GM12878 (cell line): ENCODE data around the gene BCAT1. TPM values are rescaled to one million over a fixed set of nuclear protein-coding genes. Genes with fewer than 3 reads are reported as not detected.
A peak's percentile ranks its signal among the peaks of the same experiment; 100 is the strongest.

Source experiments
- BACH1 ChIP-seq: fragments of 450-650 bp; IDR thresholded peaks from 2 replicates; pipeline ENCODE4 v1.6.1; 2017; ENCODE audit warnings: mild to moderate bottlenecking, borderline replicate concordance
- CEBPB ChIP-seq, 2 experiments: fragments of 150-350 bp in 1 of 2; IDR thresholded peaks; 2 replicates each; pipeline ENCODE4 v1.6.1; 2012 to 2014; ENCODE audit warnings: low read depth in 2 of 2, low read length in 2 of 2, borderline replicate concordance in 1 of 2, inconsistent platforms in 1 of 2
- CHD1 ChIP-seq: IDR thresholded peaks from 2 replicates; pipeline ENCODE4 v1.6.1; 2012; ENCODE audit warnings: low read depth, low read length, improper control_type of control experiment
- EED ChIP-seq: sonication (generic); IDR thresholded peaks from 2 replicates; pipeline ENCODE4 v1.6.1; 2016; ENCODE audit warnings: antibody characterized with exemption, low read depth
- MTA2 ChIP-seq: fragments of 450-650 bp; IDR thresholded peaks from 2 replicates; pipeline ENCODE4 v1.6.1; 2016; ENCODE audit warnings: low read depth, mild to moderate bottlenecking, moderate library complexity
- MTA3 ChIP-seq: IDR thresholded peaks from 2 replicates; pipeline ENCODE4 v1.6.1; 2012; ENCODE audit warnings: low read length, inconsistent platforms, borderline replicate concordance
- NBN ChIP-seq: fragments of 450-650 bp; IDR thresholded peaks from 2 replicates; pipeline ENCODE4 v1.6.1; 2016
- NFIC ChIP-seq: IDR thresholded peaks from 2 replicates; pipeline ENCODE4 v1.6.1; 2012; ENCODE audit warnings: low read depth, mild to moderate bottlenecking, inconsistent platforms, low read length, moderate library complexity
- NR2F1 ChIP-seq: fragments of 450-650 bp; conservative IDR thresholded peaks from 2 replicates; pipeline ENCODE4 v1.6.1; 2017; ENCODE audit warnings: mild to moderate bottlenecking
- TCF12 ChIP-seq: IDR thresholded peaks from 2 replicates; pipeline ENCODE4 v1.6.1; 2011; ENCODE audit warnings: low read depth, mild to moderate bottlenecking, low read length
- ZNF622 ChIP-seq: fragments of 450-650 bp; IDR thresholded peaks from 2 replicates; pipeline ENCODE4 v1.6.1; 2017; ENCODE audit warnings: mild to moderate bottlenecking, inconsistent platforms
- ZSCAN29 ChIP-seq: fragments of 450-650 bp; IDR thresholded peaks from 2 replicates; pipeline ENCODE4 v1.6.1; 2017; ENCODE audit warnings: mild to moderate bottlenecking, moderate library complexity
- polyA plus RNA-seq, 11 experiments: library from polyadenylated mRNA; depleted of rRNA in 4 of 11; unstranded in 6 of 11; stranded (reverse) in 5 of 11; fragments of >200 nt; fragmentation: Nextera tagmentation in 4 of 11; fragmentation: Illumina TruSeq in 1 of 11; extraction: Ambion mirVana in 4 of 11; extraction: Trizol in 1 of 11; gene quantifications; 1 replicate in 1 of 11; 2 replicates in 10 of 11; pipeline versions ENCODE4 v1.2.1 to v1.2.3, GENCODE V29; 2011 to 2016; ENCODE audit warnings: inconsistent platforms in 2 of 11, missing spikeins in 2 of 11, low read depth in 1 of 11
- total RNA-seq, 4 experiments: library from RNA; depleted of rRNA in 3 of 4; stranded (reverse); fragments of >200 nt in 3 of 4; fragmentation: Illumina TruSeq in 1 of 4; extraction: Trizol in 1 of 4; gene quantifications; 2 replicates each; pipeline versions ENCODE4 v1.2.1 to v1.2.3, GENCODE V29; 2013 to 2021
- TF ChIP-seq, protein P1 (sequence below): IDR thresholded peaks from 2 replicates; pipeline ENCODE4 v1.6.1; 2012; ENCODE audit warnings: low read length, inconsistent platforms
- TF ChIP-seq, protein P2 (sequence below): fragments of 450-650 bp; IDR thresholded peaks from 2 replicates; pipeline ENCODE4 v1.6.1; 2018; ENCODE audit warnings: mild to moderate bottlenecking, low read depth, moderate library complexity; ENCODE audit not compliant: partially characterized antibody
- TF ChIP-seq, protein P3 (sequence below): fragments of 450-650 bp; formaldehyde crosslinking; IDR thresholded peaks from 2 replicates; pipeline ENCODE4 v1.4.0; 2020; ENCODE audit warnings: mild to moderate bottlenecking, moderate library complexity
- TF ChIP-seq, protein P4 (sequence below): IDR thresholded peaks from 2 replicates; pipeline ENCODE4 v1.6.1; 2011; ENCODE audit warnings: borderline replicate concordance, low read depth, mild to moderate bottlenecking, moderate library complexity, low read length; ENCODE audit not compliant: insufficient read depth, poor library complexity, severe bottlenecking
- TF ChIP-seq, protein P5 (sequence below): fragments of 450-650 bp; formaldehyde crosslinking; IDR thresholded peaks from 2 replicates; pipeline ENCODE4 v1.5.0; 2022; ENCODE audit warnings: mild to moderate bottlenecking, missing genetic modification characterization

Gene BCAT1
- total and polyA plus RNA-seq, 10 of the 15 experiments (the other 5 are each of a cell fraction or from before 2014, with no cell fraction given), result 26.2 to 187 (median 81.9) TPM

DNA sequence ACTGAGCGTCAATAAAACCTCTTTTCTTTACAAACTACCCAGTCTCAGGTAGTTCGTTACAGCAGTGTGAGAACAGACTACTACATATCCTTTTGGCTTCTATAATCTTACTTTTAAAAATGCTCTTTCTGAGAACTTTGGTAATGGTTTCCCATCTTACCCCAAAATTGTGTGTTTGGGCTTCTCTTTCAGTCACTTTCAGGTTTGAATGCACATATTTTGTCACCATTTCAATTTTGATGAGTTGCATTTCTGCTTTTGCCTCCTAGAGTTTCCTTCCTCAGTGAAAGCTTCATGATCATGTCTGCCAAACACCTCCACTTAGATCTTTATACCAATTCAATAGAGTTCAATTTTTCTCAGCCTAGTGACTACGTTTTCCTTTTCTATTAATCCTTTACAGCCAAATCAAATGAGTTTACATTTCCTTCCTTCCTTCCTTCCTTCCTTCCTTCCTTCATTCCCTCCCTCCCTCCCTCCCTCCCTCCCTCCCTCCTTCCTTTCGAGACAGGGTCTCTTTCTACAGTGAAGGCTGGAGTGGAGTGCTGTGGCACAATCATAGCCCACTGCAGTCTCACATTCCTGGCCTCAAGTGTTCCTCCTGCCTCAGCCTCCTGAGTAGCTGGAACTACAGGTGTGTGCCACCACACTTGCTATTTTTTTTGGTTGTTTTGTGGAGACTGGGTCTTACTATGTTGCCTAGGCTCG, 124.9 kb downstream of the BCAT1 start (continued):
- TF ChIP-seq, protein P1, sequence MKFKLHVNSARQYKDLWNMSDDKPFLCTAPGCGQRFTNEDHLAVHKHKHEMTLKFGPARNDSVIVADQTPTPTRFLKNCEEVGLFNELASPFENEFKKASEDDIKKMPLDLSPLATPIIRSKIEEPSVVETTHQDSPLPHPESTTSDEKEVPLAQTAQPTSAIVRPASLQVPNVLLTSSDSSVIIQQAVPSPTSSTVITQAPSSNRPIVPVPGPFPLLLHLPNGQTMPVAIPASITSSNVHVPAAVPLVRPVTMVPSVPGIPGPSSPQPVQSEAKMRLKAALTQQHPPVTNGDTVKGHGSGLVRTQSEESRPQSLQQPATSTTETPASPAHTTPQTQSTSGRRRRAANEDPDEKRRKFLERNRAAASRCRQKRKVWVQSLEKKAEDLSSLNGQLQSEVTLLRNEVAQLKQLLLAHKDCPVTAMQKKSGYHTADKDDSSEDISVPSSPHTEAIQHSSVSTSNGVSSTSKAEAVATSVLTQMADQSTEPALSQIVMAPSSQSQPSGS, result peak; percentile 63
- TF ChIP-seq NFIC, result peak; percentile 71
- TF ChIP-seq, protein P2, sequence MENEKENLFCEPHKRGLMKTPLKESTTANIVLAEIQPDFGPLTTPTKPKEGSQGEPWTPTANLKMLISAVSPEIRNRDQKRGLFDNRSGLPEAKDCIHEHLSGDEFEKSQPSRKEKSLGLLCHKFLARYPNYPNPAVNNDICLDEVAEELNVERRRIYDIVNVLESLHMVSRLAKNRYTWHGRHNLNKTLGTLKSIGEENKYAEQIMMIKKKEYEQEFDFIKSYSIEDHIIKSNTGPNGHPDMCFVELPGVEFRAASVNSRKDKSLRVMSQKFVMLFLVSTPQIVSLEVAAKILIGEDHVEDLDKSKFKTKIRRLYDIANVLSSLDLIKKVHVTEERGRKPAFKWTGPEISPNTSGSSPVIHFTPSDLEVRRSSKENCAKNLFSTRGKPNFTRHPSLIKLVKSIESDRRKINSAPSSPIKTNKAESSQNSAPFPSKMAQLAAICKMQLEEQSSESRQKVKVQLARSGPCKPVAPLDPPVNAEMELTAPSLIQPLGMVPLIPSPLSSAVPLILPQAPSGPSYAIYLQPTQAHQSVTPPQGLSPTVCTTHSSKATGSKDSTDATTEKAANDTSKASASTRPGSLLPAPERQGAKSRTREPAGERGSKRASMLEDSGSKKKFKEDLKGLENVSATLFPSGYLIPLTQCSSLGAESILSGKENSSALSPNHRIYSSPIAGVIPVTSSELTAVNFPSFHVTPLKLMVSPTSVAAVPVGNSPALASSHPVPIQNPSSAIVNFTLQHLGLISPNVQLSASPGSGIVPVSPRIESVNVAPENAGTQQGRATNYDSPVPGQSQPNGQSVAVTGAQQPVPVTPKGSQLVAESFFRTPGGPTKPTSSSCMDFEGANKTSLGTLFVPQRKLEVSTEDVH, result no peak
- TF ChIP-seq, protein P3, sequence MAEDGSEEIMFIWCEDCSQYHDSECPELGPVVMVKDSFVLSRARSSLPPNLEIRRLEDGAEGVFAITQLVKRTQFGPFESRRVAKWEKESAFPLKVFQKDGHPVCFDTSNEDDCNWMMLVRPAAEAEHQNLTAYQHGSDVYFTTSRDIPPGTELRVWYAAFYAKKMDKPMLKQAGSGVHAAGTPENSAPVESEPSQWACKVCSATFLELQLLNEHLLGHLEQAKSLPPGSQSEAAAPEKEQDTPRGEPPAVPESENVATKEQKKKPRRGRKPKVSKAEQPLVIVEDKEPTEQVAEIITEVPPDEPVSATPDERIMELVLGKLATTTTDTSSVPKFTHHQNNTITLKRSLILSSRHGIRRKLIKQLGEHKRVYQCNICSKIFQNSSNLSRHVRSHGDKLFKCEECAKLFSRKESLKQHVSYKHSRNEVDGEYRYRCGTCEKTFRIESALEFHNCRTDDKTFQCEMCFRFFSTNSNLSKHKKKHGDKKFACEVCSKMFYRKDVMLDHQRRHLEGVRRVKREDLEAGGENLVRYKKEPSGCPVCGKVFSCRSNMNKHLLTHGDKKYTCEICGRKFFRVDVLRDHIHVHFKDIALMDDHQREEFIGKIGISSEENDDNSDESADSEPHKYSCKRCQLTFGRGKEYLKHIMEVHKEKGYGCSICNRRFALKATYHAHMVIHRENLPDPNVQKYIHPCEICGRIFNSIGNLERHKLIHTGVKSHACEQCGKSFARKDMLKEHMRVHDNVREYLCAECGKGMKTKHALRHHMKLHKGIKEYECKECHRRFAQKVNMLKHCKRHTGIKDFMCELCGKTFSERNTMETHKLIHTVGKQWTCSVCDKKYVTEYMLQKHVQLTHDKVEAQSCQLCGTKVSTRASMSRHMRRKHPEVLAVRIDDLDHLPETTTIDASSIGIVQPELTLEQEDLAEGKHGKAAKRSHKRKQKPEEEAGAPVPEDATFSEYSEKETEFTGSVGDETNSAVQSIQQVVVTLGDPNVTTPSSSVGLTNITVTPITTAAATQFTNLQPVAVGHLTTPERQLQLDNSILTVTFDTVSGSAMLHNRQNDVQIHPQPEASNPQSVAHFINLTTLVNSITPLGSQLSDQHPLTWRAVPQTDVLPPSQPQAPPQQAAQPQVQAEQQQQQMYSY (CRISPR knock-in tag), result no peak
- peak; percentile 65 for TF ChIP-seq MTA2
- no peak for TF ChIP-seq BACH1
- TF ChIP-seq, protein P4, sequence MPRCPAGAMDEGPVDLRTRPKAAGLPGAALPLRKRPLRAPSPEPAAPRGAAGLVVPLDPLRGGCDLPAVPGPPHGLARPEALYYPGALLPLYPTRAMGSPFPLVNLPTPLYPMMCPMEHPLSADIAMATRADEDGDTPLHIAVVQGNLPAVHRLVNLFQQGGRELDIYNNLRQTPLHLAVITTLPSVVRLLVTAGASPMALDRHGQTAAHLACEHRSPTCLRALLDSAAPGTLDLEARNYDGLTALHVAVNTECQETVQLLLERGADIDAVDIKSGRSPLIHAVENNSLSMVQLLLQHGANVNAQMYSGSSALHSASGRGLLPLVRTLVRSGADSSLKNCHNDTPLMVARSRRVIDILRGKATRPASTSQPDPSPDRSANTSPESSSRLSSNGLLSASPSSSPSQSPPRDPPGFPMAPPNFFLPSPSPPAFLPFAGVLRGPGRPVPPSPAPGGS, result peak; percentile 75
- no peak for TF ChIP-seq NBN
- TF ChIP-seq CHD1, result no peak
- no peak for TF ChIP-seq NR2F1
- no peak for TF ChIP-seq ZNF622
- TF ChIP-seq, protein P5, sequence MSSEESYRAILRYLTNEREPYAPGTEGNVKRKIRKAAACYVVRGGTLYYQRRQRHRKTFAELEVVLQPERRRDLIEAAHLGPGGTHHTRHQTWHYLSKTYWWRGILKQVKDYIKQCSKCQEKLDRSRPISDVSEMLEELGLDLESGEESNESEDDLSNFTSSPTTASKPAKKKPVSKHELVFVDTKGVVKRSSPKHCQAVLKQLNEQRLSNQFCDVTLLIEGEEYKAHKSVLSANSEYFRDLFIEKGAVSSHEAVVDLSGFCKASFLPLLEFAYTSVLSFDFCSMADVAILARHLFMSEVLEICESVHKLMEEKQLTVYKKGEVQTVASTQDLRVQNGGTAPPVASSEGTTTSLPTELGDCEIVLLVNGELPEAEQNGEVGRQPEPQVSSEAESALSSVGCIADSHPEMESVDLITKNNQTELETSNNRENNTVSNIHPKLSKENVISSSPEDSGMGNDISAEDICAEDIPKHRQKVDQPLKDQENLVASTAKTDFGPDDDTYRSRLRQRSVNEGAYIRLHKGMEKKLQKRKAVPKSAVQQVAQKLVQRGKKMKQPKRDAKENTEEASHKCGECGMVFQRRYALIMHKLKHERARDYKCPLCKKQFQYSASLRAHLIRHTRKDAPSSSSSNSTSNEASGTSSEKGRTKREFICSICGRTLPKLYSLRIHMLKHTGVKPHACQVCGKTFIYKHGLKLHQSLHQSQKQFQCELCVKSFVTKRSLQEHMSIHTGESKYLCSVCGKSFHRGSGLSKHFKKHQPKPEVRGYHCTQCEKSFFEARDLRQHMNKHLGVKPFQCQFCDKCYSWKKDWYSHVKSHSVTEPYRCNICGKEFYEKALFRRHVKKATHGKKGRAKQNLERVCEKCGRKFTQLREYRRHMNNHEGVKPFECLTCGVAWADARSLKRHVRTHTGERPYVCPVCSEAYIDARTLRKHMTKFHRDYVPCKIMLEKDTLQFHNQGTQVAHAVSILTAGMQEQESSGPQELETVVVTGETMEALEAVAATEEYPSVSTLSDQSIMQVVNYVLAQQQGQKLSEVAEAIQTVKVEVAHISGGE (CRISPR knock-in tag), result no peak
- TF ChIP-seq MTA3, result no peak
- TF ChIP-seq TCF12, result no peak
- no peak for TF ChIP-seq ZSCAN29
- peak; percentile 52; the same call in 1 of the 2 replicates for TF ChIP-seq EED
- no peak for TF ChIP-seq CEBPB (IDR thresholded peaks at IDR 0.05; ENCODE audit: borderline replicate concordance in 1 of 2, low read depth in 2 of 2, low read length in 2 of 2)
